HG03280 (cell line): ENCODE results near the gene KLHL13.

Source experiments
- ATAC-seq: cut with Tn5 transposase; IDR thresholded peaks from one replicate; pipeline ENCODE4 v1.9.1; 2021; ENCODE audit warnings: mild to moderate bottlenecking, moderate library complexity; ENCODE audit not compliant: unreplicated experiment

The KLHL13 gene

GRCh38 chrX:117895418-117895817, 221.2 kb downstream of the KLHL13 start:
- no peak for ATAC-seq

GRCh38 chrX:117892469-117892868, 224.1 kb downstream of the KLHL13 start:
- ATAC-seq = no peak

GRCh38 chrX:117871796-117872195, 244.8 kb downstream of the KLHL13 start:
- no peak for ATAC-seq

- ATAC-seq = no peak
These were observed 256.1 kb downstream of the KLHL13 start for GRCh38 chrX:117860517-117860916.

- ATAC-seq = no peak
These were observed 261.8 kb downstream of the KLHL13 start for GRCh38 chrX:117854806-117855205.

- ATAC-seq = no peak
These were observed 265.6 kb downstream of the KLHL13 start for GRCh38 chrX:117851025-117851424.
